Common myeloid progenitor, CD34-positive (primary cell): ENCODE results near the gene LRATD1. TPM values are rescaled to one million over a fixed set of nuclear protein-coding genes. Genes with fewer than 3 reads are reported as not detected.
A peak's percentile ranks its signal among the peaks of the same experiment; 100 is the strongest.

ENCODE experiments used
- CTCF ChIA-PET: fragments of 350-600 bp; sonication (Branson Sonifier 250); formaldehyde crosslinking; loops from one replicate; lab custom pipeline; 2021; ENCODE audit warnings: antibody characterized with exemption; lab: Charles Lee
- POLR2A ChIA-PET: fragments of 350-600 bp; sonication (Branson Sonifier 250); formaldehyde crosslinking; loops from one replicate; lab custom pipeline; 2021; ENCODE audit warnings: antibody characterized with exemption; lab: Charles Lee
- DNase-seq, 3 donors: peaks; one replicate each; pipeline versions ENCODE4 v3.0.0 to v3.0.0-alpha.2; 2013
- H3K27ac ChIP-seq, 2 experiments: 1 replicate in 1 of 2; 2 replicates in 1 of 2; pipeline ENCODE4 v1.7.0; 2013; ENCODE audit warnings: inconsistent platforms in 2 of 2, low read length in 2 of 2, mild to moderate bottlenecking in 2 of 2, low read depth in 1 of 2, moderate library complexity in 1 of 2; ENCODE audit not compliant: severe bottlenecking in 2 of 2, insufficient read depth in 1 of 2, poor library complexity in 1 of 2
- H3K27me3 ChIP-seq, 5 experiments: replicated peaks in 2 of 5; 1 replicate in 3 of 5; 2 replicates in 2 of 5; pipeline versions ENCODE4 v1.6.1 to v1.7.0; 2013; ENCODE audit warnings: low read length in 4 of 5, mild to moderate bottlenecking in 2 of 5, moderate library complexity in 2 of 5, inconsistent platforms in 1 of 5; ENCODE audit not compliant: insufficient read depth in 5 of 5, control insufficient read depth in 4 of 5
- H3K36me3 ChIP-seq, 4 experiments: 1 replicate in 2 of 4; 2 replicates in 2 of 4; pipeline versions ENCODE4 v1.6.1 to v1.7.0; 2013; ENCODE audit warnings: low read length in 3 of 4, control low read depth in 1 of 4, mild to moderate bottlenecking in 1 of 4; ENCODE audit not compliant: control insufficient read depth in 4 of 4, insufficient read depth in 4 of 4
- H3K4me1 ChIP-seq, 4 experiments: 1 replicate in 3 of 4; 2 replicates in 1 of 4; pipeline versions ENCODE4 v1.6.1 to v1.7.1; 2013; ENCODE audit warnings: low read length in 3 of 4, mild to moderate bottlenecking in 3 of 4, control low read depth in 1 of 4, inconsistent platforms in 1 of 4, moderate library complexity in 1 of 4; ENCODE audit not compliant: control insufficient read depth in 4 of 4, insufficient read depth in 4 of 4; ENCODE audit errors: control extremely low read depth in 1 of 4
- H3K4me3 ChIP-seq, 7 experiments: 1 replicate in 4 of 7; 2 replicates in 3 of 7; pipeline versions ENCODE4 v1.5.1 to v1.7.0; 2013; ENCODE audit warnings: mild to moderate bottlenecking in 7 of 7, low read length in 6 of 7, moderate library complexity in 6 of 7, inconsistent platforms in 2 of 7, low read depth in 2 of 7, control low read depth in 1 of 7; ENCODE audit not compliant: insufficient read depth in 4 of 7, control insufficient read depth in 1 of 7; ENCODE audit errors: extremely low read depth in 1 of 7
- H3K9me3 ChIP-seq, 5 experiments: 1 replicate in 4 of 5; 2 replicates in 1 of 5; pipeline versions ENCODE4 v1.6.1 to v1.7.1; 2013; ENCODE audit warnings: low read length in 4 of 5, mild to moderate bottlenecking in 2 of 5, inconsistent platforms in 1 of 5, low read depth in 1 of 5, moderate library complexity in 1 of 5; ENCODE audit not compliant: control insufficient read depth in 4 of 5, insufficient read depth in 2 of 5; ENCODE audit errors: control extremely low read depth in 1 of 5
- WGBS: methylation state at CpG from one replicate; pipeline ENCODE4 v1.1.5; 2013; ENCODE audit not compliant: insufficient coverage; 5-methylcytosine and 5-hydroxymethylcytosine counted together
- polyA plus RNA-seq: library from polyadenylated mRNA; unstranded; fragments of 120-200 nt; gene quantifications from one replicate; pipeline ENCODE4 v1.2.1, GENCODE V29; 2013

The LRATD1 gene, protein sequence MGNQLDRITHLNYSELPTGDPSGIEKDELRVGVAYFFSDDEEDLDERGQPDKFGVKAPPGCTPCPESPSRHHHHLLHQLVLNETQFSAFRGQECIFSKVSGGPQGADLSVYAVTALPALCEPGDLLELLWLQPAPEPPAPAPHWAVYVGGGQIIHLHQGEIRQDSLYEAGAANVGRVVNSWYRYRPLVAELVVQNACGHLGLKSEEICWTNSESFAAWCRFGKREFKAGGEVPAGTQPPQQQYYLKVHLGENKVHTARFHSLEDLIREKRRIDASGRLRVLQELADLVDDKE
- 0.01 TPM for polyA plus RNA-seq

GRCh38 chr2:14632133-14632936 lies at the start of gene LRATD1:
LRATD1 (plus strand) TSS chr2:14632717; CDS start chr2:14633980, 1,263 bp downstream.
- Histone ChIP-seq H3K4me1 (peaks cover 0 to 29% (median 12%) of the 10 kb centered on the region in 4 experiments), H3K36me3 (no peaks in the 10 kb centered on the region), H3K4me3 (peak within 1 kb of the TSS in 4 of 7 experiments; percentile 6 to 52 (median 40)), H3K27ac (no peak within 1 kb of the TSS), H3K9me3 (peaks cover 0 to 2% (median 0%) of the 10 kb centered on the region in 5 experiments), H3K27me3 (peaks cover 34 to 91% (median 39%) of the 10 kb centered on the region in 5 experiments)
- ChIA-PET POLR2A (no interaction called here), CTCF (no interaction called here)
- WGBS: 1% methylated on average over 67 of the region's 81 CpGs
- DNase-seq: peak in 1 of 3 donors; percentile 24

DNA sequence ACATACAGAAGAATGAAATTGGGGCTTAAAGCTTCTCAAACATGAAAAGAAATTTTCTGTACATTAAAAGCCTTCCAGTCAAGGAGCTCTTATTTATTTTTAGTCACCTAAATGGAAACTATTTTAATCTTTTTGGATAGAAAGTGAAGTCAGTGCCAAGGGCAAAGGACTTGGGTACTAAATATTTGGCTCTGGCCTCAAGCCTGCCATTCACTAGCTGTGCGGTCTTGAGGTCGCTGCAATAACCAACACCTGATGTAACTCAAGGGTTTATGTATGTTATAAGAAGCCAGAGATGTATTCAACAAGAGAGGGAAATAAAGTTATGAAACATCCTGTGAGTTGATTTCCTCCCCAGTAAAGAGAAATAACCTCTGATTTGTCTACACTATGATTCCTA lies 49.5 kb upstream of the LRATD1 start:
- H3K36me3 ChIP-seq: no peaks in the 10 kb centered on the region
- no peaks in the 10 kb centered on the region for H3K4me1 ChIP-seq
- H3K9me3 ChIP-seq: no peaks in the 10 kb centered on the region
- DNase-seq: no peak
- no peak overlapping the region for H3K27ac ChIP-seq
- no peaks in the 10 kb centered on the region for H3K27me3 ChIP-seq
- no peak overlapping the region for H3K4me3 ChIP-seq
- CTCF ChIA-PET: no interaction called here
- POLR2A ChIA-PET: interaction anchor here (0.6 kb wide), 1 partner anchor 23 kb away, joined by 4 read pairs; no protein-coding TSS in a partner anchor
- WGBS: no CpG with 5 or more reads among the region's 2 CpGs

- Histone ChIP-seq H3K27me3 (no peaks in the 10 kb centered on the region), H3K4me1 (no peaks in the 10 kb centered on the region), H3K9me3 (no peaks in the 10 kb centered on the region), H3K27ac (no peak overlapping the region), H3K36me3 (no peaks in the 10 kb centered on the region), H3K4me3 (no peak overlapping the region)
- POLR2A ChIA-PET: no interaction called here
- DNase-seq: no peak
- 55% methylated on average over 3 of the region's 4 CpGs for WGBS
- CTCF ChIA-PET: no interaction called here
These were observed 48.7 kb upstream of the LRATD1 start for GRCh38 chr2:14583802-14584201.

DNA sequence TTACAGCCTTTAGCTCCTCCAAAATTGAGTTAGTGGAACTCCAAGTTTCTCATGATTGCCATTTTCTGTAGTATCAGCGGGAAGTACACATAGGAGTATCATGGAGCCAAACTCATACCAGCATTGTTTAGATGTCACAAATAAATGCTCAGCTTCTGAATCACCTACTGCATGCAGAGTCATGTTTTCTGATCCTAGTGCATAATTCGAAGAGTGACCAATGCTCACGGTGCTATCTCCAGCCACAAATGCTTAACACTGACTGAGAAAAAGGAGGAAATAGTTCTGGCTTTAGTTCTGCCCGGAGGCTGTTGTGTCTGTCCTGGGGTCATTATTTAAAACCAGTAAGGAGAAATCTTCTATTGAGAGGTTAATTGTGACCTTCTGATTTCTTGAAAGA lies 45.4 kb upstream of the LRATD1 start:
- ChIA-PET POLR2A (no interaction called here), CTCF (no interaction called here)
- 100% methylated on average over 3 of the region's 4 CpGs for WGBS
- DNase-seq: no peak
- H3K9me3 ChIP-seq: no peaks in the 10 kb centered on the region
- no peaks in the 10 kb centered on the region for H3K27me3 ChIP-seq
- H3K4me3 ChIP-seq: no peak overlapping the region
- no peaks in the 10 kb centered on the region for H3K36me3 ChIP-seq
- H3K27ac ChIP-seq: no peak overlapping the region
- no peaks in the 10 kb centered on the region for H3K4me1 ChIP-seq

- ChIA-PET CTCF (no interaction called here), POLR2A (no interaction called here)
- Histone ChIP-seq H3K9me3 (no peaks in the 10 kb centered on the region), H3K4me1 (no peaks in the 10 kb centered on the region), H3K4me3 (no peak overlapping the region), H3K27ac (no peak overlapping the region), H3K27me3 (no peaks in the 10 kb centered on the region), H3K36me3 (no peaks in the 10 kb centered on the region)
- no peak for DNase-seq
- WGBS: 97% methylated on average over 3 of the region's 3 CpGs
These were observed 31.3 kb upstream of the LRATD1 start for GRCh38 chr2:14601156-14601770.

GRCh38 chr2:14602309-14602708 lies 30.2 kb upstream of the LRATD1 start:
- Histone ChIP-seq H3K4me3 (no peak overlapping the region), H3K27ac (no peak overlapping the region), H3K36me3 (no peaks in the 10 kb centered on the region), H3K4me1 (no peaks in the 10 kb centered on the region), H3K9me3 (no peaks in the 10 kb centered on the region), H3K27me3 (no peaks in the 10 kb centered on the region)
- DNase-seq: no peak
- WGBS: no CpG with 5 or more reads among the region's 1 CpG
- ChIA-PET POLR2A (no interaction called here), CTCF (no interaction called here)

DNA sequence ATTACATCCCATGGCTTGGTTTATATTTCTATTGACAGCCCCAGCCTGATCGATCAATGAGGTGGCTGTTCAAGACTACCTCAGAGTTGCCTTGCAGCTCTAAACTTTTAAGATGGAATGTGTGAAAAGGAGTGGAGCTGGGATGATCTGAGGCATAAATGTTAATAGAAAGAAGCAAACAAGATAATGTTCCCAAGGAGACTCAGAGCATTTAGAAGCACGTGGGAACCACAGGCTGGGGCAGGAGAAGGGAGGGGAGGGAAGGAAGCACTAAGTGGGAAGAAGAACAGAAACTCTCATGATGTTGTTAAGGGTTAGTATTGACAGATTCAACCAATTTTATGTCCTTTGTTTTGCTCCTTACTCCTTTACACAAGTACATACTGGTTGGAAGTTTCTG lies 28.8 kb upstream of the LRATD1 start:
- no peak for DNase-seq
- H3K27ac ChIP-seq: no peak overlapping the region
- H3K36me3 ChIP-seq: no peaks in the 10 kb centered on the region
- no peaks in the 10 kb centered on the region for H3K27me3 ChIP-seq
- H3K9me3 ChIP-seq: no peaks in the 10 kb centered on the region
- 100% methylated on average over 1 of the region's 2 CpGs for WGBS
- POLR2A ChIA-PET: no interaction called here
- H3K4me3 ChIP-seq: no peak overlapping the region
- CTCF ChIA-PET: no interaction called here
- H3K4me1 ChIP-seq: no peaks in the 10 kb centered on the region
